ENCODE data around the gene PLXNB2. TPM values are rescaled to one million over a fixed set of nuclear protein-coding genes. Genes with fewer than 3 reads are reported as not detected.
"Not testable (repeated sequence)": the region's sequence is repeated elsewhere in the genome, so short reads cannot be mapped to it uniquely, and the experiment has no call there.

Gene PLXNB2
- total RNA-seq, 2 donors from 2014 or later: 290 TPM

DNA sequence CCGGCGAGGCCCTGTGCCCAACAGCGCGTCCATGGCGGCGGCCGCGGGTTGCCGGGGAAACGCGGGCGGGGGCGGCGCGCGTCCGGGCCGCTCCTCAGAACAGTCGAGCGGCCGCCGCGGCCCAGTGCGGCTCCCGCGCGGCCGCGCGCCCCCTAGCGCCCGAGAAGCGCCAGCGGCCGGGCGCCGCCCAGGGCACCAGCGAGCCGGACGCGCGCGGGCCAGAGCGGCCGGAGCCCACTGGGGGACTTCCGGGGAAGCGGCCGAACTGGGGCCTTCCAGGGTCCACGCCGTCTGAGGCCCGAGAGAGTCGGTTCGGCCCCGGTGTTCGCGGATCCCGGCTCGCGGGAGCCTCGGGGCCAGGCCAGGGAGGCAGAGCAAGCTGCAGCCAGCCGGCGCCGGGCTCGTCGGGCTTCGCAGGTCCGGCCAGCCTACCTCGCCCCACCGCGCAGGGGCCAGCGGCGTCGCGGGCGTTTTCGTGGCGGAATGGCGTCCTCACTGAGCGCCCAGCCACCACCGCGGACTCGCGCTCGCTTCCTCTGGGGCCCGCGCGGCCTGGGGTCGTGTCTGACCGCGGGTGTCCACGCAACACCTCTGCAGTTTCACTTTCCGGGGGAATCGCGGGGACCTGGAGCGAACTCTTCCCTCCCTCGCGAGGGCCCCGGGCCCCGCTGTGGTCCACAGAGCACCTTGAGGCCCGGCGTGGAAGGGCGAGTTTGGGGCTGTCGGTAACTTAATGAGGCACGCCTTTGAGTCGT lies 19.7 kb upstream of the PLXNB2 start, which contains the start of gene DENND6B:
Gene DENND6B (minus strand): TSS at position 57 of the 755 bp plus-strand sequence. CDS start 24 bp downstream, at position 33.
- peak; percentile 62 to 82 for DNase-seq
- ATAC-seq: peak; percentile 90
- intact Hi-C loops (cut with DNase I, micrococcal nuclease): loop anchor here in 1 of 2 donors (10.0 kb wide), 1 partner anchor 52 kb away; the partner anchor contains the start of gene MAPK11

- ATAC-seq (no peak), DNase-seq (no peak)
- intact Hi-C loops (cut with DNase I, micrococcal nuclease): loop anchor here in 1 of 2 donors (10.0 kb wide), 1 partner anchor 52 kb away; the partner anchor contains the start of gene MAPK11
These were observed 18.9 kb upstream of the PLXNB2 start for GRCh38 chr22:50326225-50326955.

GRCh38 chr22:50325444-50326224 lies 18.2 kb upstream of the PLXNB2 start:
- ATAC-seq (no peak), DNase-seq (no peak)
- intact Hi-C loops (cut with DNase I, micrococcal nuclease): loop anchor here in 1 of 2 donors (10.0 kb wide), 1 partner anchor 51 kb away; the partner anchor contains the start of gene MAPK11

- DNase-seq: no peak
- no peak for ATAC-seq
- intact Hi-C loops (cut with DNase I, micrococcal nuclease): loop anchor here (5.0 to 10.0 kb wide), 2 partner anchors 47 to 49 kb away; partner anchors contain the start of gene MAPK11 (in 1 of the 2)
These were observed 16.5 kb upstream of the PLXNB2 start for GRCh38 chr22:50323900-50324299.

- ATAC-seq: not testable (repeated sequence)
- DNase-seq: peak in 1 of 2 donors; percentile 47
- intact Hi-C loops (cut with DNase I, micrococcal nuclease): loop anchor here (5.0 to 10.0 kb wide), 2 partner anchors 45 to 48 kb away; partner anchors contain the start of gene MAPK11 (in 1 of the 2)
These were observed 15.1 kb upstream of the PLXNB2 start for GRCh38 chr22:50322382-50323104.

GRCh38 chr22:50320671-50321325 lies 13.4 kb upstream of the PLXNB2 start:
- DNase-seq (no peak), ATAC-seq (no peak)
- intact Hi-C loops (cut with DNase I, micrococcal nuclease): loop anchor here (5.0 to 10.0 kb wide), 2 partner anchors 43 to 46 kb away; partner anchors contain the start of gene MAPK11 (in 1 of the 2)

GRCh38 chr22:50320116-50320515 lies 12.7 kb upstream of the PLXNB2 start:
- intact Hi-C loops (cut with DNase I, micrococcal nuclease): loop anchor here (5.0 to 10.0 kb wide), 2 partner anchors 43 to 45 kb away; partner anchors contain the start of gene MAPK11 (in 1 of the 2)
- DNase-seq (no peak), ATAC-seq (no peak)

DNA sequence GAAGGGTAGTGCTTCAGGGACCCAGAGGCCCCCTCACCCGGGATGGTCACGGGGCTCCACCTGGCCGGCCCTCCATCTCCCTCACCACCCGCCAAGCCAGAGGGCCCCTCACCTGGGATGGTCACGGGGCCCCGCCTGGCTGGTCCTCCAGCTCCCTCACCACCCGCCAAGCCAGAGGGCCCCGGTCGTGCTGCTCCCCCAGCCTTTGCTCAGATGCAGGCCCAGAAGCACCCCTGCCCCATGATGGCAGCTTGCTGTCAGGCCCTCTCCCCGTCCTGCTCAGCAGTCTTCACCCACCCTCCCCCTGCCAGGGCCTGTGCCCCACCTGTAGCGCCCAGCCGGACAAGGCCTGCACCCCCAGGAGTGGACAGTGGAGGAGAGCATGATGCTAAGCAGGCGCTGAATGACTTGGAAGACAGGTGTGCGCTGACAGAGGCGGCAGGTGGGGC lies 12.1 kb upstream of the PLXNB2 start:
- intact Hi-C loops (cut with DNase I, micrococcal nuclease): no loop called here

DNA sequence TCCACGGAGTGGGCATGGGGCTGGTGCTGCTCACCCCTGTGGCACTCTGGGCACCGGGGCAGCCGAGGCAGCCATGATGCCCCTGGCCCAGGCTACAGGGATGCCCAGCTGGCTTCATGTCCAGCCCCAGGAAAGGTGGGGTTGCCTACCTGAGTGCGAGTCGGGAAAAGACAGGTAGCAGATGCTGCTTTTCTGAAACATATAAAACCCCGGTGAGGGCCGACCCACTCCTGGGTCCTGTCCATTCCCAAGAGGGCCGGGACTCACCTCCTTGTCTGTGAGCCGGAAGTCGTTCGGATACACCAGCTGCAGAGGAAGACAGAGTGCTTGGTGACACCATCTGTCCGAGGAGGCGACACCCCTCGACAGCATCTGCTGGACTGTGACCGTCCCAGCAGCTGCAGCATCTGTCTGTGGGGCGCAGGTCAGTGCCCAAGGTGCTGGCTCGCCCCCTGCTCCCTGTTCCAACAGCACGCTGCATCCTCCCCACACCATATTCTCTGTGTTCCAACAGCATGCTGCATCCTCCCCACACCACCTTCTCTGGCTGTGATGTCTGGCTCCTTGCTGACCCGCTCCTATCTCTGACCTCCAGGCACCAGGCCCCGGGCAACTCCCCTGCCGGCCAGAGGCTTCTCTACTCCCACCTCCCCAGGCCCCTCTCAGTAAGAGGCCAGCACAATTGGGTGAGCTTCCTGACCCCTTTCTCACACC lies 11.4 kb upstream of the PLXNB2 start:
- intact Hi-C loops (cut with DNase I, micrococcal nuclease): no loop called here
- ATAC-seq (no peak), DNase-seq (no peak)

More for the DNA sequence above, 12.1 kb upstream of the PLXNB2 start:
- no peak for ATAC-seq
- no peak for DNase-seq

- intact Hi-C loops (cut with DNase I, micrococcal nuclease): no loop called here
- ATAC-seq: no peak
- DNase-seq: no peak
These were observed 10.9 kb upstream of the PLXNB2 start for GRCh38 chr22:50318356-50318697.

GRCh38 chr22:50317674-50318073 lies 10.2 kb upstream of the PLXNB2 start:
- ATAC-seq (no peak), DNase-seq (no peak)
- intact Hi-C loops (cut with DNase I, micrococcal nuclease): no loop called here

- intact Hi-C loops (cut with DNase I, micrococcal nuclease): no loop called here
- DNase-seq (no peak), ATAC-seq (no peak)
These were observed 9.7 kb upstream of the PLXNB2 start for GRCh38 chr22:50317178-50317577.

GRCh38 chr22:50316114-50317065 lies 8.9 kb upstream of the PLXNB2 start:
- DNase-seq (no peak), ATAC-seq (no peak)
- intact Hi-C loops (cut with DNase I, micrococcal nuclease): no loop called here

DNA sequence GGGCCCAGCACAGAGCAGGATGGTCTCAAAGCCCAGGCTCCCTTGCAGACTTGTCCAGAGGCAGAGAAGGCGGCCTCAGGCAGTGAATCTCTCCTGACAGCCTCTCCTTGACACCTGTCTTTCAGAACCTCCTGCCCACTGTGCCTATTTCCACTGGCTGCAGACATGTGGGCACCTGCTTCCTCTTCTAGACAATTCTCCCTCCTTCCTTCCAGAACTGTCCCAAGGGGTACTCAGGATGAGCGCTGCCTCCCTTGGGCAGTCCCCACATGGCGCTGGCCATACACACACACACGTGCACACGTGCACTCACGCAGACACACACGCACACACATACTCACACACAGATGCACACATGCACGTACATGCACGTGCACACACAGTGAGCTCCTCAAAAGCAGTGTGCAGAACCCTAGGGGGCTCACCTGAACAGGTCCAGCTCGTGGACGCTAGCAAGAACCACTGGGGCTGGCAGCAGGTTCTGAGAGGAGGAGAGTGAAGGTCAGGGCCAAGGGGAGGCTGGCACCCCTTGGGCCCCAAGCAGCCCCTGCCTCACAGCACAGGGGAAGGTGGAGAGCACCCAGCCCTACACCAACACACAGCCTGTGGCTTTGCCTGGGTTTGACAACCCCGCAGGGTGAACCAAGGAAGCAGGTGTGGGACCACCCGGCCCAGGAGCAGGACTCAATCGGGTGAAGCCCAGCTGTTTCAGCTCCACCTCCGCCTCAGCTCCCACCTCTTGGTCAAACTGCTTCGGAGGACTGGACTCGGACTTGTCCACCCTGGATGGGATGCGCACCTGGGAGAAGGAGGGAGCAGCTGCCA lies 8.1 kb upstream of the PLXNB2 start:
- DNase-seq: peak in 1 of 2 donors; percentile 31
- no peak for ATAC-seq
- intact Hi-C loops (cut with DNase I, micrococcal nuclease): no loop called here

Data from left colon (tissue), 2 donors.